Measurements from ENCODE around the gene KCNAB2. TPM values are rescaled to one million over a fixed set of nuclear protein-coding genes. Genes with fewer than 3 reads are reported as not detected.

KCNAB2 gene
- total RNA-seq, 1 experiment from 2014 or later, result 10.3 TPM

- TF ChIP-seq ZNF281 (CRISPR knock-in tag; IDR thresholded peaks at IDR 0.05), result no peak
- no peak for TF ChIP-seq SMAD4 (CRISPR knock-in tag; IDR thresholded peaks at IDR 0.05)
Measured at GRCh38 chr1:6129313-6129712, 83.6 kb downstream of the KCNAB2 start (continued).

DNA sequence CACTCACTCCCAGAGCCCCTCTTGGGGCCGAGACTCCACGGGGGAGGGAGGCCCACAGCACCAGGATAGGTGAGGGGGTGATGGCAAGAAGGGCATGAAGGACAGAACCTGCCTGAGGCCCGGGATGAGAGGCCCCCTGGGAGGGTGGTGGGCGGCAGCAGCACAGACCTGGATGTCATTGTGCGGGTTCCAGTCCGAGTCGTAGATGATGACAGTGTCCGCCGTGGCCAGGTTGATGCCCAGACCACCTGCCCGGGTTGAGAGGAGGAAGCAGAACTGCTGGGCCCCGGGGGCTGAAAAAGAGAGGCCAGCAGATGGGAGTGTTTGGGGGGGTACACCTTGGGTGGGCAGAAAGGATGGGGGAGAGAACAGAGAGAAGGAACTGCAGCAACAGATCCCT, 84.3 kb downstream of the KCNAB2 start:
- no peak for ATAC-seq
- POLR2A ChIA-PET, result no interaction called here

DNA sequence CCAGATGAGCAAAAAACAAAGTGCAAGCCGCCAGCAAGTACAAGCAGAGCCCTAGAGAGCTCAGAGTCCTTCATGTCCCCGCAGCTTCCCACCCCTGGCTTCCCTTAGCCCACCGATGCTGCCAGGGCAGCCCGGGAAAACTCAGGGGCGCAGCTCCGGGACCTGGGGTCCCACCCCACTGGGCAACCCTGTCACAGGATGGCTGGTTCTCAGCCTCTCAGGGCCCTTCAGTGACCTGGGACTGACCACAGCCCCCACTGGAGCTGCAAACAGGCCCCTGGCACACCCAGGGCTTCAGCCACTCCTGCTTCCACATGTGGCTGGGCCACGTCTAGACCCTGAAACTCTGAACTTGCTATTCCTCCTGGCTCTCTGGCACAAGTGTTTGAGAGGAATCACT, 84.9 kb downstream of the KCNAB2 start:
- no peak for TF ChIP-seq CREM (CRISPR knock-in tag; IDR thresholded peaks at IDR 0.05)
- no peak for TF ChIP-seq NR2C2 (CRISPR knock-in tag; IDR thresholded peaks at IDR 0.05)
- no peak for TF ChIP-seq STAT6 (CRISPR knock-in tag; conservative IDR thresholded peaks at IDR 0.05; ENCODE audit: low read depth)
- TF ChIP-seq ZNF396 (CRISPR knock-in tag; IDR thresholded peaks at IDR 0.05; ENCODE audit: borderline replicate concordance), result no peak
- TF ChIP-seq CREB1 (CRISPR knock-in tag; IDR thresholded peaks at IDR 0.05), result no peak
- TF ChIP-seq ESRRA (CRISPR knock-in tag; IDR thresholded peaks at IDR 0.05; ENCODE audit: borderline replicate concordance), result no peak
- no peak for TF ChIP-seq NFATC4 (CRISPR knock-in tag; IDR thresholded peaks at IDR 0.05)
- TF ChIP-seq KAT7 (CRISPR knock-in tag; IDR thresholded peaks at IDR 0.05; ENCODE audit: borderline replicate concordance), result no peak
- TF ChIP-seq ZNF416 (CRISPR knock-in tag; IDR thresholded peaks at IDR 0.05), result no peak
- no peak for TF ChIP-seq NFE2L1 (CRISPR knock-in tag; IDR thresholded peaks at IDR 0.05)
- POLR2A ChIA-PET, result no interaction called here
- H3K4me1 Mint-ChIP-seq, result 0 out of 2 replicates have a peak, but pooled peaks cover 3% of the 10 kb centered on the region
- ATAC-seq, result no peak
- H3K9me3 Mint-ChIP-seq, result peaks cover 10% of the 10 kb centered on the region
- DNase-seq (ENCODE audit: low spot score), result no peak
- CTCF ChIA-PET, result interaction anchor here (1.0 kb wide), 1 partner anchor 78 kb away, joined by 3 read pairs; no protein-coding TSS in a partner anchor
- H3K4me3 Mint-ChIP-seq, result no peak overlapping the region
- H3K27me3 Mint-ChIP-seq (ENCODE audit: low read depth), result peaks cover 25% of the 10 kb centered on the region
- H3K36me3 Mint-ChIP-seq, result no peaks in the 10 kb centered on the region
- no peak overlapping the region for H3K27ac Mint-ChIP-seq

More for the DNA sequence above, 84.3 kb downstream of the KCNAB2 start:
- Mint-ChIP-seq H3K4me3 (no peak overlapping the region), H3K27ac (no peak overlapping the region), H3K9me3 (peaks cover 10% of the 10 kb centered on the region), H3K4me1 (0 out of 2 replicates have a peak, but pooled peaks cover 3% of the 10 kb centered on the region), H3K36me3 (no peaks in the 10 kb centered on the region), H3K27me3 (ENCODE audit: low read depth) (peaks cover 25% of the 10 kb centered on the region)
- no peak for DNase-seq (ENCODE audit: low spot score)
- TF ChIP-seq, protein P1, sequence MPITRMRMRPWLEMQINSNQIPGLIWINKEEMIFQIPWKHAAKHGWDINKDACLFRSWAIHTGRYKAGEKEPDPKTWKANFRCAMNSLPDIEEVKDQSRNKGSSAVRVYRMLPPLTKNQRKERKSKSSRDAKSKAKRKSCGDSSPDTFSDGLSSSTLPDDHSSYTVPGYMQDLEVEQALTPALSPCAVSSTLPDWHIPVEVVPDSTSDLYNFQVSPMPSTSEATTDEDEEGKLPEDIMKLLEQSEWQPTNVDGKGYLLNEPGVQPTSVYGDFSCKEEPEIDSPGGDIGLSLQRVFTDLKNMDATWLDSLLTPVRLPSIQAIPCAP (CRISPR knock-in tag; IDR thresholded peaks at IDR 0.05), result no peak
- CTCF ChIA-PET, result interaction anchor here (1.0 kb wide), 1 partner anchor 78 kb away, joined by 3 read pairs; no protein-coding TSS in a partner anchor

GRCh38 chr1:6131561-6131960, 85.9 kb downstream of the KCNAB2 start:
- no peak for DNase-seq (ENCODE audit: low spot score)
- H3K4me3 Mint-ChIP-seq, result no peak overlapping the region
- H3K9me3 Mint-ChIP-seq, result peaks cover 10% of the 10 kb centered on the region
- H3K27me3 Mint-ChIP-seq (ENCODE audit: low read depth), result peaks cover 23% of the 10 kb centered on the region
- ATAC-seq, result no peak
- ChIA-PET POLR2A (no interaction called here), CTCF (no interaction called here)
- H3K36me3 Mint-ChIP-seq, result no peaks in the 10 kb centered on the region
- TF ChIP-seq TP53 (CRISPR knock-in tag; IDR thresholded peaks at IDR 0.05) (no peak), ZBTB43 (CRISPR knock-in tag; IDR thresholded peaks at IDR 0.05) (no peak), NFE2L1 (CRISPR knock-in tag; IDR thresholded peaks at IDR 0.05) (no peak), AR (CRISPR knock-in tag; IDR thresholded peaks at IDR 0.05) (no peak), ZNF138 (CRISPR knock-in tag; conservative IDR thresholded peaks at IDR 0.05) (no peak), MAX (CRISPR knock-in tag; IDR thresholded peaks at IDR 0.05) (no peak)
- no peak overlapping the region for H3K27ac Mint-ChIP-seq
- 0 out of 2 replicates have a peak, but pooled peaks cover 3% of the 10 kb centered on the region for H3K4me1 Mint-ChIP-seq

Data from WTC11 (cell line).